Spleen (tissue), 7 donors: ENCODE measurements around the gene RNU6-8.

Experiments
- POLR2A ChIP-seq, 3 donors: fragments of 450-650 bp; IDR thresholded peaks; one replicate each; pipeline ENCODE4 v1.5.1; 2017; ENCODE audit warnings: antibody characterized with exemption in 3 of 3, mild to moderate bottlenecking in 1 of 3
- TF ChIP-seq, protein P1 (sequence below), 11 experiments: fragments of 200-600 bp in 7 of 11; fragments of 450-650 bp in 4 of 11; sonication (generic) in 4 of 11; IDR thresholded peaks in 8 of 11; conservative IDR thresholded peaks in 3 of 11; 1 replicate in 7 of 11; 2 replicates in 4 of 11; pipeline versions ENCODE4 v1.4.0 to v1.8.0; 2016 to 2021; ENCODE audit warnings: antibody characterized with exemption in 11 of 11, inconsistent platforms in 4 of 11, mild to moderate bottlenecking in 1 of 11
- donor health status: DM: no; HTN: no; CAD: no; lungs with moderate emphysema.
- donor health status: DM: no; HTN: no; CAD: no.
- donor health status: DM: no; HTN: no; CAD: no.

DNA sequence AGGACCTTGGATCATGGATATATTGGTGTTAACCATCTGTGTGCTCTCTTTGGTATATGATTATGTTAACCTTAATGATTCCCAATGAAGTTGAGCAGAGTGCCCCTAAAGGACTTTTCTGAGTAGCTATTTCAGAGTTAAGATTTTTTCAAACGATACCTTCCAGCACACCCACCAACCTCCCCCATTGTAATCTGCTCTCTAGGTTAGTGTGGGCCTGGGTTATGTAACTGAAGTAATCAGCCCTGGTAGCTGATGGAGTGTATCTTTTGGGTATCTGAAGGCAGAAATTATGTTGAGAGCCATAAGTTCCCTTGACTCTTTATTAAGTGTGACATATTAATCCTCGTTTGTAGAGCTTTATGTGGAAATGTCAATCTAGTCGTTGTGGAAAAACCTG, 47.6 kb upstream of the RNU6-8 start:
- TF ChIP-seq, protein P1, sequence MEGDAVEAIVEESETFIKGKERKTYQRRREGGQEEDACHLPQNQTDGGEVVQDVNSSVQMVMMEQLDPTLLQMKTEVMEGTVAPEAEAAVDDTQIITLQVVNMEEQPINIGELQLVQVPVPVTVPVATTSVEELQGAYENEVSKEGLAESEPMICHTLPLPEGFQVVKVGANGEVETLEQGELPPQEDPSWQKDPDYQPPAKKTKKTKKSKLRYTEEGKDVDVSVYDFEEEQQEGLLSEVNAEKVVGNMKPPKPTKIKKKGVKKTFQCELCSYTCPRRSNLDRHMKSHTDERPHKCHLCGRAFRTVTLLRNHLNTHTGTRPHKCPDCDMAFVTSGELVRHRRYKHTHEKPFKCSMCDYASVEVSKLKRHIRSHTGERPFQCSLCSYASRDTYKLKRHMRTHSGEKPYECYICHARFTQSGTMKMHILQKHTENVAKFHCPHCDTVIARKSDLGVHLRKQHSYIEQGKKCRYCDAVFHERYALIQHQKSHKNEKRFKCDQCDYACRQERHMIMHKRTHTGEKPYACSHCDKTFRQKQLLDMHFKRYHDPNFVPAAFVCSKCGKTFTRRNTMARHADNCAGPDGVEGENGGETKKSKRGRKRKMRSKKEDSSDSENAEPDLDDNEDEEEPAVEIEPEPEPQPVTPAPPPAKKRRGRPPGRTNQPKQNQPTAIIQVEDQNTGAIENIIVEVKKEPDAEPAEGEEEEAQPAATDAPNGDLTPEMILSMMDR (IDR thresholded peaks at IDR 0.05 in 8 of 11, conservative IDR thresholded peaks at IDR 0.05 in 3 of 11), result no peak
- TF ChIP-seq POLR2A (IDR thresholded peaks at IDR 0.05), result no peak
